Measurements from ENCODE around the gene P2RY12.

DNA sequence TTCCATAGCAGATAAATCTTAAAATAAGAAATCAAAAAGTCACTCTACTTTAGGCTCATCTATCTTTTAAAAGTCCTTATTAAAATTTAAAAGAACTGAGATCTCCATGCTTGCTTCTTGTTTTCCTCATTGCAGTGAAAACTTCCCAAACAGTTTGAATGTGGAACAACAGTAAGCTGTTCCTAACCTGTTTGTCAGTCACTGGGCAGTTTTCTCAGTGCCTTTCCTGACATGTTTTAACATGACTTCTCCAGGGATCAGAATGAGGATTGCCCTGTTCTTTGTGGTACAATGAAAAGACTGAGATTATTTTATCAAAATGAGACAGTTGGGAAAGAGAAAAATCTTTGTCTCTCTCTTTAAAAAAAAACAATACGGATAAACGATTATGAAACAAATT is 68.7 kb downstream of the P2RY12 start:
- TF ChIP-seq, protein P1, sequence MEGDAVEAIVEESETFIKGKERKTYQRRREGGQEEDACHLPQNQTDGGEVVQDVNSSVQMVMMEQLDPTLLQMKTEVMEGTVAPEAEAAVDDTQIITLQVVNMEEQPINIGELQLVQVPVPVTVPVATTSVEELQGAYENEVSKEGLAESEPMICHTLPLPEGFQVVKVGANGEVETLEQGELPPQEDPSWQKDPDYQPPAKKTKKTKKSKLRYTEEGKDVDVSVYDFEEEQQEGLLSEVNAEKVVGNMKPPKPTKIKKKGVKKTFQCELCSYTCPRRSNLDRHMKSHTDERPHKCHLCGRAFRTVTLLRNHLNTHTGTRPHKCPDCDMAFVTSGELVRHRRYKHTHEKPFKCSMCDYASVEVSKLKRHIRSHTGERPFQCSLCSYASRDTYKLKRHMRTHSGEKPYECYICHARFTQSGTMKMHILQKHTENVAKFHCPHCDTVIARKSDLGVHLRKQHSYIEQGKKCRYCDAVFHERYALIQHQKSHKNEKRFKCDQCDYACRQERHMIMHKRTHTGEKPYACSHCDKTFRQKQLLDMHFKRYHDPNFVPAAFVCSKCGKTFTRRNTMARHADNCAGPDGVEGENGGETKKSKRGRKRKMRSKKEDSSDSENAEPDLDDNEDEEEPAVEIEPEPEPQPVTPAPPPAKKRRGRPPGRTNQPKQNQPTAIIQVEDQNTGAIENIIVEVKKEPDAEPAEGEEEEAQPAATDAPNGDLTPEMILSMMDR (IDR thresholded peaks at IDR 0.05; ENCODE audit: low read depth, low read length, poor library complexity, severe bottlenecking), result no peak
- TF ChIP-seq EZH2phosphoT487 (IDR thresholded peaks at IDR 0.05; ENCODE audit: borderline replicate concordance, low read length), result no peak

Measured in DOHH2 (cell line).